WTC11 (cell line): ENCODE results near the gene CLCN7.

Experiments
- CTCF ChIP-seq: fragments of 200-600 bp; IDR thresholded peaks from 2 replicates; pipeline ENCODE4 v1.8.0; 2022; ENCODE audit warnings: antibody characterized with exemption
- MAX ChIP-seq: sonication (generic); formaldehyde crosslinking; IDR thresholded peaks from 2 replicates; pipeline ENCODE4 v1.8.0; 2022; ENCODE audit warnings: mild to moderate bottlenecking, missing genetic modification reagents
- MLX ChIP-seq: sonication (generic); formaldehyde crosslinking; IDR thresholded peaks from 2 replicates; pipeline ENCODE4 v1.8.1; 2023; ENCODE audit warnings: mild to moderate bottlenecking, missing genetic modification reagents, moderate library complexity

- TF ChIP-seq MLX (CRISPR knock-in tag) (no peak), CTCF (no peak), MAX (CRISPR knock-in tag) (no peak)
These were observed 49.5 kb upstream of the CLCN7 start for GRCh38 chr16:1524366-1524765.
